Neural cell (in vitro differentiated cells): ENCODE data around the gene MYO9A. TPM values are rescaled to one million over a fixed set of nuclear protein-coding genes. Genes with fewer than 3 reads are reported as not detected.

ENCODE experiments used
- H2AFZ ChIP-seq: fragments of 200-600, 300-800 bp; sonication (generic), shearing (Covaris generic); 2 replicates; pipeline ENCODE4 v1.6.0; 2014; ENCODE audit warnings: low read depth, mild to moderate bottlenecking, antibody characterized with exemption, low read length, moderate library complexity
- H3F3A ChIP-seq: fragments of 200-600 bp; shearing (Covaris generic); 2 replicates; pipeline ENCODE4 v1.6.1; 2016; ENCODE audit warnings: mild to moderate bottlenecking, moderate library complexity, mixed read lengths, antibody characterized with exemption, low read length; ENCODE audit not compliant: insufficient read depth, poor library complexity, severe bottlenecking
- H3K27ac ChIP-seq: fragments of 200-600, 300-800 bp; sonication (generic), shearing (Covaris generic); 2 replicates; pipeline ENCODE4 v1.5.1; 2014; ENCODE audit warnings: mild to moderate bottlenecking, low read length, moderate library complexity
- H3K27me3 ChIP-seq: fragments of 300-800, 200-600 bp; sonication (generic), shearing (Covaris generic); 2 replicates; pipeline ENCODE4 v1.6.0; 2014; ENCODE audit warnings: mild to moderate bottlenecking, low read depth, low read length, moderate library complexity; ENCODE audit not compliant: insufficient read depth
- H3K36me3 ChIP-seq: fragments of 300-800, 200-600 bp; sonication (generic), shearing (Covaris generic); 2 replicates; pipeline ENCODE4 v1.5.1; 2014; ENCODE audit warnings: mild to moderate bottlenecking, antibody characterized with exemption, low read length, moderate library complexity; ENCODE audit not compliant: insufficient read depth
- H3K4me2 ChIP-seq: fragments of 300-800, 200-600 bp; sonication (generic), shearing (Covaris generic); 2 replicates; pipeline ENCODE4 v1.6.0; 2014; ENCODE audit warnings: mild to moderate bottlenecking, low read length
- H3K4me3 ChIP-seq: fragments of 300-800, 200-600 bp; sonication (generic), shearing (Covaris generic); 2 replicates; pipeline ENCODE4 v1.5.1; 2014; ENCODE audit warnings: mild to moderate bottlenecking, low read length, moderate library complexity
- H3K79me2 ChIP-seq: fragments of 200-600 bp; shearing (Covaris generic); replicated peaks from 2 replicates; pipeline ENCODE4 v1.6.0; 2014; ENCODE audit warnings: mild to moderate bottlenecking, low read length, moderate library complexity; ENCODE audit not compliant: insufficient read depth
- H3K9ac ChIP-seq: fragments of 300-800, 200-600 bp; sonication (generic), shearing (Covaris generic); 2 replicates; pipeline ENCODE4 v1.6.1; 2016; ENCODE audit warnings: mild to moderate bottlenecking, low read length, mixed read lengths
- H3K9me2 ChIP-seq: fragments of 200-600 bp; shearing (Covaris generic); 2 replicates; pipeline ENCODE4 v1.6.1; 2016; ENCODE audit warnings: mild to moderate bottlenecking, low read length, mixed read lengths; ENCODE audit not compliant: insufficient read depth
- H3K9me3 ChIP-seq: fragments of 200-600, 300-800 bp; sonication (generic), shearing (Covaris generic); 2 replicates; pipeline ENCODE4 v1.6.1; 2016; ENCODE audit warnings: mild to moderate bottlenecking, mixed run types, low read length, moderate library complexity, mixed read lengths
- H4K20me1 ChIP-seq: fragments of 200-600 bp; shearing (Covaris generic); 2 replicates; pipeline ENCODE4 v1.6.1; 2016; ENCODE audit warnings: mild to moderate bottlenecking, mixed run types; ENCODE audit not compliant: insufficient read depth
- EP300 ChIP-seq: fragments of 450-650 bp; conservative IDR thresholded peaks from 2 replicates; pipeline ENCODE4 v1.6.1; 2014; ENCODE audit warnings: antibody characterized with exemption, mild to moderate bottlenecking, moderate library complexity; ENCODE audit not compliant: poor library complexity, severe bottlenecking
- EZH2 ChIP-seq: fragments of 200-600, 300-800 bp; shearing (Covaris generic), sonication (generic); IDR thresholded peaks from 2 replicates; pipeline ENCODE4 v1.6.1; 2014; ENCODE audit warnings: antibody characterized with exemption, low read length, borderline replicate concordance, mild to moderate bottlenecking; ENCODE audit not compliant: insufficient read depth, poor library complexity, severe bottlenecking
- MXI1 ChIP-seq: fragments of 450-650 bp; conservative IDR thresholded peaks from 2 replicates; pipeline ENCODE4 v1.6.1; 2014; ENCODE audit warnings: antibody characterized with exemption, mild to moderate bottlenecking; ENCODE audit not compliant: poor library complexity, severe bottlenecking
- POLR2AphosphoS5 ChIP-seq: IDR thresholded peaks from 2 replicates; pipeline ENCODE4 v1.6.1; 2012
- RAD21 ChIP-seq: fragments of 450-650 bp; conservative IDR thresholded peaks from 2 replicates; pipeline ENCODE4 v1.6.1; 2014; ENCODE audit warnings: antibody characterized with exemption, mild to moderate bottlenecking, moderate library complexity
- SMC3 ChIP-seq: fragments of 450-650 bp; conservative IDR thresholded peaks from 2 replicates; pipeline ENCODE4 v1.6.1; 2014; ENCODE audit warnings: antibody characterized with exemption, mild to moderate bottlenecking, moderate library complexity; ENCODE audit not compliant: poor library complexity
- TAF1 ChIP-seq: IDR thresholded peaks from 2 replicates; pipeline ENCODE4 v1.6.1; 2012; ENCODE audit warnings: low read depth
- polyA plus RNA-seq: library from polyadenylated mRNA; depleted of rRNA; stranded (reverse); fragments of >200 nt; gene quantifications from 2 replicates; pipeline ENCODE4 v1.2.3, GENCODE V29; 2014
- TF ChIP-seq, protein P1 (sequence below): IDR thresholded peaks from 2 replicates; pipeline ENCODE4 v1.6.1; 2012; ENCODE audit warnings: borderline replicate concordance
- TF ChIP-seq, protein P2 (sequence below): fragments of 450-650 bp; IDR thresholded peaks from 2 replicates; pipeline ENCODE4 v1.5.1; 2014; ENCODE audit warnings: antibody characterized with exemption, mild to moderate bottlenecking, moderate library complexity; ENCODE audit not compliant: poor library complexity, severe bottlenecking

Gene MYO9A
- polyA plus RNA-seq, 1 donor from 2014 or later, result 22.7 TPM

DNA sequence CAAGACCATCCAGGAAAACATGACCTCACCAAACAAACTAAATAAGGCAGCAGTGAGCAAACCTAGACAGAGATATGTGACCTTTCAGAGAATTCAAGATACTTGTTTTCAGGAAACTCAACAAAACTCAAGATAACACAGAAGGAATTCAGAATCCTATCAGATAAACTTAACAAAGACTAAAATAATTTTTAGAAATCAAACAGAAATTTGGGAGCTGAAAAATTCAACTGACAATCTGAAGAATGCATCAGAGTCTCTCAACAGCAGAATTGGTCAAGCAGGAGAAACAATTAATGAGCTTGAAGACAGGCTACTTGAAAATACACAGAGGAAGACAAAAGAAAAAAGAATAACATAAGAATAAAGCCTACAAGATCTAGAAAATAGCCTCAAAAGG lies 55.6 kb downstream of the MYO9A start:
- Histone ChIP-seq H3K9me2 (no peaks in the 10 kb centered on the region), H3K27me3 (no peaks in the 10 kb centered on the region), H3K9me3 (no peaks in the 10 kb centered on the region), H3K27ac (no peak overlapping the region), H4K20me1 (no peaks in the 10 kb centered on the region), H3K4me2 (no peak overlapping the region), H3F3A (no peaks in the 10 kb centered on the region), H3K79me2 (peaks cover 3% of the 10 kb centered on the region), H2AFZ (no peak overlapping the region), H3K36me3 (no peaks in the 10 kb centered on the region), H3K9ac (no peak overlapping the region), H3K4me3 (no peak overlapping the region)
- TF ChIP-seq RAD21 (no peak), TAF1 (no peak), EP300 (no peak), EZH2 (no peak), POLR2AphosphoS5 (no peak), SMC3 (no peak), MXI1 (no peak)
- TF ChIP-seq, protein P1, sequence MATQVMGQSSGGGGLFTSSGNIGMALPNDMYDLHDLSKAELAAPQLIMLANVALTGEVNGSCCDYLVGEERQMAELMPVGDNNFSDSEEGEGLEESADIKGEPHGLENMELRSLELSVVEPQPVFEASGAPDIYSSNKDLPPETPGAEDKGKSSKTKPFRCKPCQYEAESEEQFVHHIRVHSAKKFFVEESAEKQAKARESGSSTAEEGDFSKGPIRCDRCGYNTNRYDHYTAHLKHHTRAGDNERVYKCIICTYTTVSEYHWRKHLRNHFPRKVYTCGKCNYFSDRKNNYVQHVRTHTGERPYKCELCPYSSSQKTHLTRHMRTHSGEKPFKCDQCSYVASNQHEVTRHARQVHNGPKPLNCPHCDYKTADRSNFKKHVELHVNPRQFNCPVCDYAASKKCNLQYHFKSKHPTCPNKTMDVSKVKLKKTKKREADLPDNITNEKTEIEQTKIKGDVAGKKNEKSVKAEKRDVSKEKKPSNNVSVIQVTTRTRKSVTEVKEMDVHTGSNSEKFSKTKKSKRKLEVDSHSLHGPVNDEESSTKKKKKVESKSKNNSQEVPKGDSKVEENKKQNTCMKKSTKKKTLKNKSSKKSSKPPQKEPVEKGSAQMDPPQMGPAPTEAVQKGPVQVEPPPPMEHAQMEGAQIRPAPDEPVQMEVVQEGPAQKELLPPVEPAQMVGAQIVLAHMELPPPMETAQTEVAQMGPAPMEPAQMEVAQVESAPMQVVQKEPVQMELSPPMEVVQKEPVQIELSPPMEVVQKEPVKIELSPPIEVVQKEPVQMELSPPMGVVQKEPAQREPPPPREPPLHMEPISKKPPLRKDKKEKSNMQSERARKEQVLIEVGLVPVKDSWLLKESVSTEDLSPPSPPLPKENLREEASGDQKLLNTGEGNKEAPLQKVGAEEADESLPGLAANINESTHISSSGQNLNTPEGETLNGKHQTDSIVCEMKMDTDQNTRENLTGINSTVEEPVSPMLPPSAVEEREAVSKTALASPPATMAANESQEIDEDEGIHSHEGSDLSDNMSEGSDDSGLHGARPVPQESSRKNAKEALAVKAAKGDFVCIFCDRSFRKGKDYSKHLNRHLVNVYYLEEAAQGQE, result no peak
- TF ChIP-seq, protein P2, sequence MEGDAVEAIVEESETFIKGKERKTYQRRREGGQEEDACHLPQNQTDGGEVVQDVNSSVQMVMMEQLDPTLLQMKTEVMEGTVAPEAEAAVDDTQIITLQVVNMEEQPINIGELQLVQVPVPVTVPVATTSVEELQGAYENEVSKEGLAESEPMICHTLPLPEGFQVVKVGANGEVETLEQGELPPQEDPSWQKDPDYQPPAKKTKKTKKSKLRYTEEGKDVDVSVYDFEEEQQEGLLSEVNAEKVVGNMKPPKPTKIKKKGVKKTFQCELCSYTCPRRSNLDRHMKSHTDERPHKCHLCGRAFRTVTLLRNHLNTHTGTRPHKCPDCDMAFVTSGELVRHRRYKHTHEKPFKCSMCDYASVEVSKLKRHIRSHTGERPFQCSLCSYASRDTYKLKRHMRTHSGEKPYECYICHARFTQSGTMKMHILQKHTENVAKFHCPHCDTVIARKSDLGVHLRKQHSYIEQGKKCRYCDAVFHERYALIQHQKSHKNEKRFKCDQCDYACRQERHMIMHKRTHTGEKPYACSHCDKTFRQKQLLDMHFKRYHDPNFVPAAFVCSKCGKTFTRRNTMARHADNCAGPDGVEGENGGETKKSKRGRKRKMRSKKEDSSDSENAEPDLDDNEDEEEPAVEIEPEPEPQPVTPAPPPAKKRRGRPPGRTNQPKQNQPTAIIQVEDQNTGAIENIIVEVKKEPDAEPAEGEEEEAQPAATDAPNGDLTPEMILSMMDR, result no peak

- H3K9ac ChIP-seq, result no peak overlapping the region
- H3K9me3 ChIP-seq, result no peaks in the 10 kb centered on the region
- H3K27me3 ChIP-seq, result no peaks in the 10 kb centered on the region
- no peak overlapping the region for H3K4me3 ChIP-seq
- TF ChIP-seq MXI1 (no peak), EP300 (no peak), POLR2AphosphoS5 (no peak)
- H2AFZ ChIP-seq, result no peak overlapping the region
- H4K20me1 ChIP-seq, result no peaks in the 10 kb centered on the region
- H3K9me2 ChIP-seq, result no peaks in the 10 kb centered on the region
- H3K79me2 ChIP-seq, result peaks cover 3% of the 10 kb centered on the region
- no peaks in the 10 kb centered on the region for H3F3A ChIP-seq
- no peak overlapping the region for H3K4me2 ChIP-seq
- no peak overlapping the region for H3K27ac ChIP-seq
- no peaks in the 10 kb centered on the region for H3K36me3 ChIP-seq
Measured at GRCh38 chr15:72060687-72061250, 57.2 kb downstream of the MYO9A start.
